H1 (cell line): Measurements from ENCODE around the gene NEURL1B. TPM values are rescaled to one million over a fixed set of nuclear protein-coding genes. Genes with fewer than 3 reads are reported as not detected.

ENCODE experiments used
- ATF2 ChIP-seq: IDR thresholded peaks from 2 replicates; pipeline ENCODE4 v1.6.1; 2012; ENCODE audit warnings: low read length, inconsistent platforms
- CHD7 ChIP-seq: fragments of 300-600 bp; sonication (generic); IDR thresholded peaks from 2 replicates; pipeline ENCODE4 v1.7.1; 2012; ENCODE audit warnings: low read length, moderate library complexity, mild to moderate bottlenecking, inconsistent platforms; ENCODE audit not compliant: insufficient replicate concordance
- EGR1 ChIP-seq: IDR thresholded peaks from 2 replicates; pipeline ENCODE4 v1.6.1; 2011; ENCODE audit warnings: low read depth, low read length, borderline replicate concordance
- HDAC2 ChIP-seq, 2 experiments: fragments of 300-600 bp in 1 of 2; sonication (generic) in 1 of 2; IDR thresholded peaks; 2 replicates each; pipeline ENCODE4 v1.6.1; 2011 to 2012; ENCODE audit warnings: low read depth in 2 of 2, low read length in 2 of 2, mild to moderate bottlenecking in 2 of 2, moderate library complexity in 2 of 2, borderline replicate concordance in 1 of 2, inconsistent platforms in 1 of 2
- RAD21 ChIP-seq, 2 experiments: IDR thresholded peaks in 1 of 2; conservative IDR thresholded peaks in 1 of 2; 2 replicates each; pipeline ENCODE4 v1.6.1; 2011; ENCODE audit warnings: low read depth in 2 of 2, low read length in 2 of 2, improper control_type of control experiment in 1 of 2, inconsistent platforms in 1 of 2, mild to moderate bottlenecking in 1 of 2, moderate library complexity in 1 of 2
- polyA plus RNA-seq, 7 experiments: library from polyadenylated mRNA; depleted of rRNA in 3 of 7; stranded (reverse) in 5 of 7; unstranded in 2 of 7; fragments of >200 nt in 5 of 7; fragments of 200-250 nt in 2 of 7; gene quantifications; 1 replicate in 5 of 7; 2 replicates in 1 of 7; 4 replicates in 1 of 7; pipeline versions ENCODE4 v1.2.1 to v1.2.3, GENCODE V29; 2011 to 2013; ENCODE audit warnings: missing spikeins in 2 of 7, mixed read lengths in 2 of 7
- total RNA-seq: library from RNA; stranded (reverse); fragmentation: NEBNext Ultra II Directional; extraction: Animal tissue kit (Norgen Biotek cat#: 25700); gene quantifications from 2 replicates; pipeline ENCODE4 v1.2.1, GENCODE V29; 2021

Gene NEURL1B
- total and polyA plus RNA-seq, 2 of the 8 experiments (the other 6 are each of a cell fraction or from before 2014, with no cell fraction given), result 3.3 to 6.1 TPM

- TF ChIP-seq CHD7 (no peak), ATF2 (no peak), HDAC2 (IDR thresholded peaks at IDR 0.05; ENCODE audit: borderline replicate concordance in 1 of 2, low read depth in 2 of 2, low read length in 2 of 2) (no peak), EGR1 (no peak), RAD21 (IDR thresholded peaks at IDR 0.05 in 1 of 2, conservative IDR thresholded peaks at IDR 0.05 in 1 of 2; ENCODE audit: low read depth in 2 of 2, low read length in 2 of 2) (no peak)
Measured at GRCh38 chr5:172710676-172711075, 69.6 kb downstream of the NEURL1B start (continued).
